HG03575 (cell line): ENCODE results near the gene MVB12B.

Experiments used
- ATAC-seq: cut with Tn5 transposase; IDR thresholded peaks from one replicate; pipeline ENCODE4 v1.9.1; 2021; ENCODE audit not compliant: unreplicated experiment, insufficient number of reproducible peaks, low FRiP score; ENCODE audit errors: extremely low read depth

MVB12B gene

GRCh38 chr9:126504086-126504976, 177.7 kb downstream of the MVB12B start:
- no peak for ATAC-seq

GRCh38 chr9:126504977-126505455, 178.4 kb downstream of the MVB12B start:
- no peak for ATAC-seq

- no peak for ATAC-seq
Observed at GRCh38 chr9:126505697-126506346, 179.2 kb downstream of the MVB12B start.

GRCh38 chr9:126506361-126507317, 180.0 kb downstream of the MVB12B start:
- no peak for ATAC-seq

GRCh38 chr9:126507318-126508109, 180.9 kb downstream of the MVB12B start:
- ATAC-seq: no peak

GRCh38 chr9:126508171-126508591, 181.6 kb downstream of the MVB12B start:
- ATAC-seq: no peak

GRCh38 chr9:126508928-126509327, 182.3 kb downstream of the MVB12B start:
- ATAC-seq: no peak

- no peak for ATAC-seq
Observed at GRCh38 chr9:126509718-126510117, 183.1 kb downstream of the MVB12B start.

- ATAC-seq: no peak
Observed at GRCh38 chr9:126510564-126510963, 183.9 kb downstream of the MVB12B start.

GRCh38 chr9:126511411-126511810, 184.8 kb downstream of the MVB12B start:
- ATAC-seq: no peak

- no peak for ATAC-seq
Observed at GRCh38 chr9:126513159-126514036, 186.8 kb downstream of the MVB12B start.

- ATAC-seq: no peak
Observed at GRCh38 chr9:126514037-126514821, 187.6 kb downstream of the MVB12B start.

GRCh38 chr9:126515001-126515872, 188.6 kb downstream of the MVB12B start:
- no peak for ATAC-seq

- no peak for ATAC-seq
Observed at GRCh38 chr9:126515873-126516505, 189.4 kb downstream of the MVB12B start.

- no peak for ATAC-seq
Observed at GRCh38 chr9:126516561-126516935, 189.9 kb downstream of the MVB12B start.
